ENCODE results near the gene TMC4. TPM values are rescaled to one million over a fixed set of nuclear protein-coding genes. Genes with fewer than 3 reads are reported as not detected.

TMC4 gene
- total RNA-seq, 1 donor from 2014 or later, result 198 TPM

DNA sequence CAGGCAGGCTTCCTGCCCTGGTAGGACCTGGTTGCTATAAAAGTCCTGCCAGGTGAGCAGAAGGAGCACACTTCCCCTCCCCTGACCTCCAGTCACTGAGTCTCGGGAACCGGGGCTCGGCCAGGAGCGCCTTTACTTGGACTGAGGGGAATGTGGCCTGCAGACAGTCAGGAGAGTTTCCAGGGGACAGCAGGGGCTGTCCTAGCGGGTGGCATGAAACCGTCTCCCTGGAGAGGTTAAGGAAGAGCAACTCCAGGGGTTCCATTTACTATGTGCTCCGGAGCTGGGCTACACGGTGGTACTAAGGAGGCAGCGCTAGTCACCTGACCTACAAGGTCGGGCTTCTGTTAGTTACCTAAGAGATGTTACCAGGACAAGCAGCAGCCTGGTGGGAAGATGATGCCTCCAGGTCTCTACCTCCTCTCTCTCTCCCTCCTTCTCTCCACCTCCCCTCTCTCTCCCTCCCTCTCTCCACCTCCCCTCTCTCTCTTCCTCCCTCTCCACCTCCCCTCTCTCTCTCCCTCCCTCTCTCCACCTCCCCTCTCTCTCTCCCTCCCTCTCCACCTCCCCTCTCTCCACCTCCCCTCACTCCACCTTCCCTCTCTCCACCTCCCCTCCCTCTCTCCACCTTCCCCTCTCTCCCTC, 39.5 kb downstream of the TMC4 start:
- DNase-seq (ENCODE audit: low spot score), result no peak

DNA sequence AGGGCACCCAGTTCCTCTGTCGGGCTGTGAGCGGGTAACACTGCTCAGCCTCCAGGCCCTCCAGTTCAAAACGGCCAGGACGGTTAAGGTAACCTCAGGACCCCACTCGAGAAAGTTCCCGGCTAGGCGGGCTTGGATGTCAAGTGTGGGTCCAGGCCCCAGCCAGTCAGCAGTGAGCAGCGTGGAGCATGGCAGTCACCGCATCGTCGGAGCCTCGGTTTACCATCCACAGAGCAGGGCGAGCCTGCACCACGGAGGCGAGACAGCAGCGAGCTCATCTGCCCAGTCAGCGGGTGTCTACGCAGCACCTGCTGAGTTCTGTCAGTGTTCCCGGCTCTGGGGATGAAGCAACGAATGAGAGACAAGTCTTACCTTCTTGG, 43.4 kb downstream of the TMC4 start:
- DNase-seq (ENCODE audit: low spot score), result no peak

DNA sequence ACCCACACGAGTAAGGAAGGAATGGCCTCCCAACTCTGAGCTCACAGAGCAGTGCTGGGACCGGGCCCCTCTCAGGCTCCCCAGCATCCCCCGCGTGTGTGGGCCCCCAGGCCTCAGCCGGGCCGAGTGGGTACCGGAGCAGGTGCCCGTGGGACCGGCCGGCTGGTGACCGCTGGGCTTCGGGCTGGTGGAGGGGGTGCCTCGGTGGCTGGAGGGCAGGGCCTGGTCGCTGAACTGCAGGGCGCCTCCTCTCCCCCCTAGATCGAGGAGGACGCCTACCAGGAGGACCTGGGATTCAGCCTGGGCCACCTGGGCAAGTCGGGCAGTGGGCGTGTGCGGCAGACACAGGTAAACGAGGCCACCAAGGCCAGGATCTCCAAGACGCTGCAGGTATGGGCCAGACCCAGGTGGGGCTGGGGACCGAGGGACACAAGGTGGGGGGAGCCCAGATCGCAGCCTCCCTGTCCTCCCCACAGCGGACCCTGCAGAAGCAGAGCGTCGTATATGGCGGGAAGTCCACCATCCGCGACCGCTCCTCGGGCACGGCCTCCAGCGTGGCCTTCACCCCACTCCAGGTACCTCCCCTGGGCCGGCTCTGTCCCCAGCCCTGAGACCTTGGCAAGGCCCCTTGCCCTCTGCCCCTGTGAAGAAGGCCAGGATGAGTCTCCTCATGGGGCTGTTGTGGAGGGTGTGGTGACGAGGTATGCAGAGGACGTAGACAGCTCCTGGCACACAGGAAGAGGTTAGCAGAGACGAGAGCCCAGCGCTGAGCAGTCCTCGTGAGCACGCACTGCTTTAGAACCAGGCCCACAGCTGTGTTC, 44.0 kb downstream of the TMC4 start:
- no peak for DNase-seq (ENCODE audit: low spot score)

DNA sequence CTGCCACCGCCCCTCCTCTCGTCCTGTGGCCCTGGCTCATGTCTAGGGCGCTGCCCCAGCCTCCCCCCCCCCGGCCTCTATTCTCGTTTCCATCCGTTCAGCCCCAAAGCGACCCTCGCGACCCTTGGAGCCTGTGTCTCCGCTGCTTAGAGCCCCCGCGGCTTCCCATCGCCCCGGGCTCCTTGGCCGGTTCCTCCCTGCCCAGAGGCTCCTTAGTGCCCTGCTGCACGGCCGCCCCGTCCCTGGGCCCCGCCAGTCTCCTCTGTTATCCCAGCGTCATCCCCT, 44.6 kb downstream of the TMC4 start:
- DNase-seq (ENCODE audit: low spot score), result no peak

DNA sequence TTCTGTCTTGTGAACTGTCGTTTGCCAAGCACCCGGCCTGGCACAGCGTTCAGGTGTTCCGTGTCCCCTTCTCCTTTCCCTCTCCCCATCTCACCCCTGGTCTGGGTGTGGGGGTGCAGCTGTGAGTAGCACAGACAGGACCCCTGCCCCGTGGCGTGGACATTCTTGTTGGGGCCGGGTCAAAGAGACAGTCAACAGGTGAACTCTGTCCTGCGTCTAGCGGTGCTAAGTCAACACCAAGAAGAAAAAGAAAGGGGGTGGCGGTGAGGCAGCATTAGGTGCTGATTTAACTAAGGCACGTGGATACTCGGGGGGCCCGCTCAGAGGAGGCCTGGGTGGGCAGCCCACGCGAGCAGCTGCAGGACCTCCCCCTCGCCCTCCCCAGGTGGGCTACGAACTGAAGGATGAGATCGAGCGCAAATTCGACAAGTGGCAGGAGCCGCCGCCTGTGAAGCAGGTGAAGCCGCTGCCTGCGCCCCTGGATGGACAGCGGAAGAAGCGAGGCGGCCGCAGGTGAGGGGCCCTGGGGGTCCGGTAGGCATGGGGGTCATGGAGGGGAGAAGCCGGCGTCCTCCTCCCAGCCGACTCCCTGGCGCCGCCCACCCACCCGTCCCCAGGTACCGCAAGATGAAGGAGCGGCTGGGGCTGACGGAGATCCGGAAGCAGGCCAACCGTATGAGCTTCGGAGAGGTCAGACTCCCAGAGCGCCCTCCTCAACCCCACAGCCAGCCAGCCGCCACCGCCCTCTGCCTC, 45.1 kb downstream of the TMC4 start:
- DNase-seq (ENCODE audit: low spot score), result no peak

DNA sequence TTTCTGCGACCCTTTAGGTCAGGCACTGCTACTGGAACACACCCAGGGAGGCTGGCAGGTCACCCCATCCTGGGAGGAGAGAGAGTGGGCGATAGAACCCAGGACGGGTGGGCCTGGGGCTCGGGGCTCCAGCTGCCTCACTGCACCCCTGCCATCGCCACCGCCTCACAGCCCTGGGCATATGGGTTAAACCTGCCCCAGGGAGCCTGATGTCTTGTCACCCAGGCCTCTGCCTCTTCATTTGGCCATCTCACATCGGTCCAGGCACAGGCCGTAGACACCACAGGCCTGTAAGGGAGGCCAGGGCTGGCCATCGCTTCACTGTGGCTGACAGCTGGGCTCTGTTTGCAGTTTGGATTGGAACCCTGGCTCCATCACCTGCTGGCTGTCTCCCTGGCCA, 47.2 kb downstream of the TMC4 start:
- DNase-seq (ENCODE audit: low spot score), result no peak

DNA sequence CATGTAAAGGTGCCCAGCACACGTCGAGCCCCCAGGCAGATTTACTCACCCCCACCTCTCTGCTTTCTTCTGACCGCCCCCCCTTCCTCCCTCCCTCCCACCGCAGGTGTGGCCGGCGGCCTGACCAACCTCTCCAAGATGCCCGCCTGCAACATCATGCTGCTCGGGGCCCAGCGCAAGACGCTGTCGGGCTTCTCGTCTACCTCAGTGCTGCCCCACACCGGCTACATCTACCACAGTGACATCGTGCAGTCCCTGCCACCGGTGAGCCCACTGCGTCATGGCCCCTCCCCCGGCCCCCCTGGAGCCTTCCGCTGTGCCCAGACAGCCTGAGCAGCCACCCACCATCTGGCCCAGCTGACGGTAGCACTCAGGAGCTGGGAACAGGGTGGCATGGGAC, 48.6 kb downstream of the TMC4 start:
- DNase-seq (ENCODE audit: low spot score), result no peak

DNA sequence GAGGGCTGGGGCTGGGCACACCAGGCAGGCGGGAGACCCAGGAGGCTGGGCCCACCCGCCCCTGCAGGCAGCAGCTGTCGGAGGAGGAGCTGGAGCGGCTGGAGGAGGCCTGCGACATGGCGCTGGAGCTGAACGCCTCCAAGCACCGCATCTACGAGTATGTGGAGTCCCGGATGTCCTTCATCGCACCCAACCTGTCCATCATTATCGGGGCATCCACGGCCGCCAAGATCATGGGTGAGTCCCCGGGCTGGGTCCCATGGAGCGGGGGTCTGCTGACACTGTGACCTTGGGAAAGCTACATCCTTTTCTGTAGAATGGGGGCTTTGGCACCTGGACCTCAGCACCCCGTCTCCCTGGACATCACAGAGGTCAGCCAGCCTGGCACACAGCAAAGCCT, 49.3 kb downstream of the TMC4 start:
- no peak for DNase-seq (ENCODE audit: low spot score)

DNA sequence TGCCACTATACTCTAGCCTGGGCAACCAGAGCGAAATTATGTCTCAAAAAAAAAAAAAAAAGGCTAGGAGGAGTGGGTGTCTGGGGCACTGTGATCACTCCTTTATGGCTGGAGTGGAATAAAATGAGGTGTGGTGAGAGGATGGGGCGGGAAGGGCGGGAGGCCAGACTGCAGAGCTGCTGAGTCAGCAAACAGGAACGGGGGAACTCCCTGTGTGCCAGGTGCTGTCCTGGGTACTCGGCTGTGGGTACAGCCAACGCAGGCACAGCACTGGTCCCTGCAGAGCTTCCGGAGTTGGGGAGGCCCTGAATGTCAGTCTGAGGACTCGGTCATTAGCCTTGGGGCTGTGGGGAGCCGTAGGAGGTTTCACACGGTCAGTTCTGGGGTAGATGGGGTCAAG, 51.7 kb downstream of the TMC4 start:
- DNase-seq (ENCODE audit: low spot score), result no peak

DNA sequence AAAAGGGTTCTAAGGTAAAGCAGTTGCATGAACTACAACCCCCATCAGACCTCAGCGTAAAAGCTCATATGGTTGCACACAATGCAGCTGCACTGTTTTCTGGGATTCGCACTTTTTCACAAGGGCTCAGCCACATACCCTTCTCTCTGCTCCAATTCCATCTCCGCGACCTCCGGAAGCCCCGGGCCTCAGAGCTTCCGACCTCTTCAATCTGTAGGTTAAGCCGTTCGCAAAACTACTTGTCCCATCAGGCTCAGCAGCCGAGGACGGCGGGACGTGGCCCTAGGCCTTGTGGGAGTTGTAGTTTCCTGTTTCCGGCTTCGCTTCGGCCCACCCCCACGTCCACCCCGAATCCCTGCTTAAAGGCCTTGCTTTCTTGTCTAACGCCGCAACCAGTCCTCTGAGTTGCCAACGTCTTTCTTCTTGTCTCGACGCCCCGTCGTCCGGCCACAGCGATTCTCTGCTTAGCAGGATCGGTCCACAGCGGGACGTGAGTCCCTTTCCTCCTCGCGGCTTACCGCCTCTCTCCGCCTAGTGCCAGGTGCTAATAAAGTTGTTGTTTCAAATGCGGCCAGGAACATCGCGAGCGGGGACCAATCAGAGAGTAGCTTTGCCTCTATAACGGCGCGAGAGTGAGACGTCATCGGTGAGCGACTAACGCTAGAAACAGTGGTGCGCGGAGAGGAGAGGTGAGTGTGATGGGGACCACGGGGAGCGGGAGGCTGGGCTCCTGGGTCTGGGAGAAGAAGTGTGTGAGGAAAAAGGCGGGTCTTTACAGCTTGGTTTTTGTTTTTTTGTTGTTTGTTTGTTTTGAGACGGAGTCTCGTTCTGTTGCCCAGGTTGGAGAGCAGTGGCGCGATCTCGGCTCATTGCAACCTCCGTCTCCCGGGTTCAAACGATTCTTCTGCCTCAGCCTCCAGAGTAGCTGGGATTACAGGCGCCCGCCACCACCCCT, 57.6 kb downstream of the TMC4 start, which contains the start of the genes PRPF31 and TFPT:
Gene PRPF31 (plus strand): TSS at position 646 of the 955 bp plus-strand sequence. CDS start 2,525 bp downstream, outside the sequence.
Gene TFPT (minus strand): TSS at position 549 of the 955 bp plus-strand sequence. CDS start 388 bp downstream, at position 161.
- DNase-seq (ENCODE audit: low spot score), result peak; percentile 98

DNA sequence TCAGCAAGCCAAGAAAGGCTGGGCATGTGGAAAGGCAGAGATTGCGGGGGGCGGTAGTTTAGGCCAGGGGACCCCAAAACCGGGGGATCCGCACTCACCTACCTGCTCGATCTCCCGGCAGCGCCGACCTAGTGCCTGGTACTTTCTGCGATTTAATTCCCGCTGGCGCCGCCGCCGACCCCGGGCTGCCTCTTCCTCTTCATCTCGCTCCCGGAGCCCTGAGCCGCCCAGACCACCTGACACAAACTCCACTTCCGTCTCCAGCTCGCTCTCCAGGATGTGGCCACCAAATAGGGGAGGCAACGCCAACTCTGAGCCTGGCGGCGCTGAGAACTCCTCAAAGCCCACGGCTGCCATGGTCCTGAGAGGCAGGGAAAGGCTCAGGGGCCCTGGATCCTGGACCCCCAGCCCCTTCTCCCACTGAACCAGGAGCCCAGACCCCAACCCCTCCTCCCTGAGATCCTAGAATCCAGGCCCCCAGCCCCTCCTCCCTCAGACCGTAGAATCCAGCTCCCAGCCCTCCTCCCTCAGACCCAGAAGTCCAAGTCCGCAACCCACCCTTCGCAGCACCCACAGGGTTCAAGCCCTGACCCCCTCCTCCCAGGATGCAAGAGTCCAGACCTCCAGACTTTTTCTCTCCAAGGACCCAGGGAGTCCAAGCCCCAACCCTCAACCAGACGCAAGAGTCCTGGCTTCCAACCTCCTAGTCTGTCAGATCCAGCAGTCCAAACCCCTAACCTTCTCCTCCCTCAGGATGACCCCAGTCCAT, 58.4 kb downstream of the TMC4 start:
- peak; percentile 30 for DNase-seq (ENCODE audit: low spot score)

Other genes with a start within 250 kb of the TMC4 start
- gene CACNG8, start 210.2 kb downstream of the TMC4 start, total RNA-seq, result 0.12 TPM
- gene CACNG6, start 181.5 kb downstream of the TMC4 start, total RNA-seq, result not detected
- not detected for gene VSTM1, start 109.3 kb downstream of the TMC4 start, total RNA-seq
- gene TARM1, start 91.8 kb downstream of the TMC4 start, total RNA-seq, result not detected
- 3.9 TPM for gene OSCAR, start 72.4 kb downstream of the TMC4 start, total RNA-seq
- 177 TPM for gene NDUFA3, start 70.3 kb downstream of the TMC4 start, total RNA-seq
- gene TFPT, start 57.5 kb downstream of the TMC4 start, total RNA-seq, result 23.2 TPM
- 47.1 TPM for gene PRPF31, start 57.4 kb downstream of the TMC4 start, total RNA-seq
- 54.2 TPM for gene CNOT3, start 35.4 kb downstream of the TMC4 start, total RNA-seq
- gene LENG1, start 13.4 kb downstream of the TMC4 start, total RNA-seq, result 12.7 TPM
- gene MBOAT7, start 16.4 kb upstream of the TMC4 start, total RNA-seq, result 263 TPM
- 62.6 TPM for gene TSEN34, start 18.1 kb upstream of the TMC4 start, total RNA-seq
- 1,008 TPM for gene RPS9, start 27.7 kb upstream of the TMC4 start, total RNA-seq
- 3.1 TPM for gene LILRB3, start 49.8 kb upstream of the TMC4 start, total RNA-seq
- gene LILRA6, start 69.6 kb upstream of the TMC4 start, total RNA-seq, result 0.95 TPM
- gene LILRB5, start 84.1 kb upstream of the TMC4 start, total RNA-seq, result 6.5 TPM
- gene LILRB2, start 108.0 kb upstream of the TMC4 start, total RNA-seq, result 3.3 TPM
- 1.1 TPM for gene LILRA5, start 140.0 kb upstream of the TMC4 start, total RNA-seq
- 0.26 TPM for gene LILRA4, start 166.0 kb upstream of the TMC4 start, total RNA-seq
- 36.1 TPM for gene LAIR1, start 191.8 kb upstream of the TMC4 start, total RNA-seq
- 2.7 TPM for gene TTYH1, start 242.3 kb upstream of the TMC4 start, total RNA-seq